K562 (cell line): ENCODE data around the gene KCNK7. TPM values are rescaled to one million over a fixed set of nuclear protein-coding genes. Genes with fewer than 3 reads are reported as not detected.

Experiments used
- BRD4 ChIP-seq: fragments of 200-600 bp; sonication (generic); IDR thresholded peaks from 2 replicates; pipeline ENCODE4 v1.6.1; 2017; ENCODE audit warnings: inconsistent platforms
- CAMTA2 ChIP-seq: fragments of 250-450 bp; sonication (Bioruptor Pico); conservative IDR thresholded peaks from 2 replicates; pipeline ENCODE4 v1.5.1; 2022
- CEBPG ChIP-seq, 3 experiments: fragments of 200-800 bp in 1 of 3; sonication (Bioruptor generic) in 1 of 3; sonication (generic) in 1 of 3; formaldehyde crosslinking in 1 of 3; IDR thresholded peaks in 2 of 3; conservative IDR thresholded peaks in 1 of 3; 2 replicates each; pipeline versions ENCODE4 v1.6.1 to v1.8.0; 2016 to 2022; ENCODE audit warnings: missing compliant biosample characterization in 2 of 3, missing genetic modification characterization in 2 of 3, mild to moderate bottlenecking in 1 of 3, missing genetic modification reagents in 1 of 3
- CHD1 ChIP-seq: fragments of 200-600 bp; sonication (generic); IDR thresholded peaks from one replicate; pipeline ENCODE4 v1.6.1; 2012; ENCODE audit warnings: mild to moderate bottlenecking, moderate library complexity, low read length, inconsistent platforms
- E2F3 ChIP-seq: fragments of 250-450 bp; sonication (Bioruptor Pico); IDR thresholded peaks from 2 replicates; pipeline ENCODE4 v1.4.0; 2020; ENCODE audit warnings: mild to moderate bottlenecking
- HMG20B ChIP-seq: fragments of 250-450 bp; sonication (Bioruptor Pico); IDR thresholded peaks from 2 replicates; pipeline ENCODE4 v1.5.0; 2021; ENCODE audit warnings: mild to moderate bottlenecking
- KDM5B ChIP-seq: fragments of 200-600 bp; sonication (generic); IDR thresholded peaks from 2 replicates; pipeline ENCODE4 v1.6.1; 2012; ENCODE audit warnings: low read depth, mild to moderate bottlenecking, moderate library complexity, low read length, control low read depth, inconsistent platforms; ENCODE audit not compliant: insufficient replicate concordance
- NFE2 ChIP-seq: IDR thresholded peaks from 2 replicates; pipeline ENCODE4 v1.6.1; 2014; ENCODE audit warnings: antibody characterized with exemption, low read depth
- POLR2A ChIP-seq: fragments of 450-650 bp; conservative IDR thresholded peaks from 2 replicates; pipeline ENCODE4 v1.6.1; 2016
- POLR2G ChIP-seq: fragments of 200-400 bp; formaldehyde crosslinking; IDR thresholded peaks from 2 replicates; pipeline ENCODE4 v1.6.1; 2017; ENCODE audit warnings: low read depth, mild to moderate bottlenecking, antibody characterized with exemption, low read length, moderate library complexity
- RAD21 ChIP-seq, 2 experiments: fragments of 250-450 bp in 1 of 2; fragments of 450-650 bp in 1 of 2; sonication (Bioruptor Pico) in 1 of 2; formaldehyde crosslinking in 1 of 2; IDR thresholded peaks in 1 of 2; conservative IDR thresholded peaks in 1 of 2; 2 replicates each; pipeline versions ENCODE4 v1.4.0 to v1.8.0; 2020 to 2022; ENCODE audit warnings: mild to moderate bottlenecking in 2 of 2, moderate library complexity in 1 of 2
- RBM14 ChIP-seq: fragments of 200-400 bp; formaldehyde crosslinking; IDR thresholded peaks from 2 replicates; pipeline ENCODE4 v1.6.1; 2018; ENCODE audit warnings: low read depth, mild to moderate bottlenecking, low read length, moderate library complexity, borderline replicate concordance; ENCODE audit not compliant: insufficient read depth
- ZNF384 ChIP-seq: IDR thresholded peaks from 2 replicates; pipeline ENCODE4 v1.6.1; 2012; ENCODE audit warnings: low read depth, low read length, improper control_type of control experiment
- ZNF77 ChIP-seq: fragments of 250-450 bp; sonication (Bioruptor Pico); IDR thresholded peaks from 2 replicates; pipeline ENCODE4 v1.5.0; 2020
- polyA plus RNA-seq, 8 experiments: library from polyadenylated mRNA; depleted of rRNA in 4 of 8; stranded (reverse) in 5 of 8; unstranded in 3 of 8; fragments of >200 nt; fragmentation: Nextera tagmentation in 2 of 8; fragmentation: Illumina TruSeq in 1 of 8; extraction: Ambion mirVana in 2 of 8; extraction: Trizol in 1 of 8; gene quantifications; 2 replicates each; pipeline versions ENCODE4 v1.2.1 to v1.2.3, GENCODE V29; 2011 to 2014; ENCODE audit warnings: inconsistent platforms in 1 of 8, missing spikeins in 1 of 8
- total RNA-seq, 7 experiments: library from RNA; depleted of rRNA in 6 of 7; stranded (reverse); fragments of >200 nt in 6 of 7; fragmentation: Illumina TruSeq in 2 of 7; extraction: Trizol in 2 of 7; gene quantifications; 2 replicates each; pipeline versions ENCODE4 v1.2.1 to v1.2.3, GENCODE V29; 2011 to 2021; ENCODE audit warnings: low replicate concordance in 1 of 7
- TF ChIP-seq, protein P1 (sequence below): sonication (generic); formaldehyde crosslinking; IDR thresholded peaks from 2 replicates; pipeline ENCODE4 v1.8.1; 2023; ENCODE audit warnings: mild to moderate bottlenecking, missing genetic modification reagents
- TF ChIP-seq, protein P2 (sequence below): sonication (generic); formaldehyde crosslinking; IDR thresholded peaks from 2 replicates; pipeline ENCODE4 v1.9.0; 2022; ENCODE audit warnings: mild to moderate bottlenecking, missing genetic modification reagents
- TF ChIP-seq, protein P3 (sequence below), 3 experiments: IDR thresholded peaks in 2 of 3; conservative IDR thresholded peaks in 1 of 3; 2 replicates each; pipeline ENCODE4 v1.5.1; 2011 to 2012; ENCODE audit warnings: low read length in 3 of 3, mild to moderate bottlenecking in 3 of 3, control low read depth in 2 of 3, improper control_type of control experiment in 1 of 3, inconsistent platforms in 1 of 3, low read depth in 1 of 3, mixed read lengths in 1 of 3, moderate library complexity in 1 of 3; ENCODE audit not compliant: insufficient read depth in 2 of 3
- TF ChIP-seq, protein P4 (sequence below): fragments of 450-650 bp; IDR thresholded peaks from 2 replicates; pipeline ENCODE4 v1.6.1; 2016; ENCODE audit warnings: antibody characterized with exemption
- TF ChIP-seq, protein P5 (sequence below): sonication (generic); formaldehyde crosslinking; IDR thresholded peaks from 2 replicates; pipeline ENCODE4 v1.8.0; 2022; ENCODE audit warnings: missing genetic modification reagents, mild to moderate bottlenecking, moderate library complexity, borderline replicate concordance

KCNK7 gene
- total and polyA plus RNA-seq, 9 of the 15 experiments (the other 6 are each of a cell fraction or from before 2014, with no cell fraction given): 0.07 to 0.40 TPM; not detected in 7

DNA sequence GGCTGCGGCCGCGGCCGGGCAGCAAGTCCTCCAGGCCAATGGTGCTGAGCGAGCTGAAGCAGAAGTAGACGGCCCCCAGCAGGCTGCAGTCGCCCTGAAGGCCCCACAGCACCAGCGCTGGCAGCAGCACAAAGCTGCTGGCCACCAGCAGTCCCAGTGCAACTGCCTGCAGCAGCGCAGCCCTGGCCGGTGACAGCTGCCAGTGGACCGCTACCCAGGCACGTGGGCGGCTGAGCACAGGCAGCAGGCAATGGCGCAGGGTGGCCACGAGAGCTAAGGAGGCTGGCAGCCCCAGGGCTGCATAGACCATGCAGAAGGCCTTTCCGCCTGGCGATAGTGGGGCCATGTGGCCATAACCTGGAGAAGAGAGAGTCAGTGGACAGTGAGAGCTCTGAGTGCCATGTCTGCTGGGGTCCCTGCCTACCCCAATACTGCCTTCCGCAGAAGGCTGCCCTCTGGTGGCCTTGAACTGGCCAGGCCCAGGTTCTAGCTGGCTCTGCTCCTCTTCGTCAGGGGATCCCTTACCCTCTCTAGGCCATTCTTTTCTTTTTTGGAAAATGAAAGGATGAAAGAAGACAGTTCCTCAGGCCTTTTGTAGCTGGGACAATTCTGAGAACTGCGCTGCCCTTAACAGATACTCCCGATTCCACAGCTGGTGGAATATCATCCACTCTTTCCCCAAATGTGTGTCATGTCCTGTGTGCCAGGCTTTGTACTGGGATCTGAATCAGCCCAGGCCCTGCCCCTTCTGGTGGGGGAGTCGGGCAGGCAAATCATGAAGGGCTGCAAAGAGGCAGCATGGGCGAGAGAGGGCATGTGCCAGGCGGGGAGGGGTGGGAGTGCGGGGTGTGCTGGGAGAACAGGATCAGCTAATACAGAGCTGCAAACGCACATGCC, 1.8 kb downstream of the KCNK7 start (continued):
- TF ChIP-seq, protein P1, sequence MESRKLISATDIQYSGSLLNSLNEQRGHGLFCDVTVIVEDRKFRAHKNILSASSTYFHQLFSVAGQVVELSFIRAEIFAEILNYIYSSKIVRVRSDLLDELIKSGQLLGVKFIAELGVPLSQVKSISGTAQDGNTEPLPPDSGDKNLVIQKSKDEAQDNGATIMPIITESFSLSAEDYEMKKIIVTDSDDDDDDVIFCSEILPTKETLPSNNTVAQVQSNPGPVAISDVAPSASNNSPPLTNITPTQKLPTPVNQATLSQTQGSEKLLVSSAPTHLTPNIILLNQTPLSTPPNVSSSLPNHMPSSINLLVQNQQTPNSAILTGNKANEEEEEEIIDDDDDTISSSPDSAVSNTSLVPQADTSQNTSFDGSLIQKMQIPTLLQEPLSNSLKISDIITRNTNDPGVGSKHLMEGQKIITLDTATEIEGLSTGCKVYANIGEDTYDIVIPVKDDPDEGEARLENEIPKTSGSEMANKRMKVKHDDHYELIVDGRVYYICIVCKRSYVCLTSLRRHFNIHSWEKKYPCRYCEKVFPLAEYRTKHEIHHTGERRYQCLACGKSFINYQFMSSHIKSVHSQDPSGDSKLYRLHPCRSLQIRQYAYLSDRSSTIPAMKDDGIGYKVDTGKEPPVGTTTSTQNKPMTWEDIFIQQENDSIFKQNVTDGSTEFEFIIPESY (CRISPR knock-in tag): peak; percentile 83
- TF ChIP-seq CEBPG (CRISPR knock-in tag; IDR thresholded peaks at IDR 0.05) (no peak), CEBPG (tag; conservative IDR thresholded peaks at IDR 0.05 in 1 of 2, IDR thresholded peaks at IDR 0.05 in 1 of 2) (no peak), ZNF77 (no peak), POLR2G (peak; percentile 48), E2F3 (CRISPR knock-in tag) (no peak), RBM14 (no peak), ZNF384 (no peak), KDM5B (no peak), RAD21 (CRISPR knock-in tag; conservative IDR thresholded peaks at IDR 0.05 in 1 of 2, IDR thresholded peaks at IDR 0.05 in 1 of 2) (peak; percentile 29 to 54; a peak in 3 of 4 replicates), CHD1 (no peak), POLR2A (0 out of 2 replicates have a peak, but pooled peaks have one; percentile 32), HMG20B (CRISPR knock-in tag) (no peak), CAMTA2 (CRISPR knock-in tag) (no peak), NFE2 (no peak), BRD4 (no peak)
- TF ChIP-seq, protein P2, sequence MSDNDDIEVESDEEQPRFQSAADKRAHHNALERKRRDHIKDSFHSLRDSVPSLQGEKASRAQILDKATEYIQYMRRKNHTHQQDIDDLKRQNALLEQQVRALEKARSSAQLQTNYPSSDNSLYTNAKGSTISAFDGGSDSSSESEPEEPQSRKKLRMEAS: 0 out of 2 replicates have a peak, but pooled peaks have one; percentile 20
- TF ChIP-seq, protein P3, sequence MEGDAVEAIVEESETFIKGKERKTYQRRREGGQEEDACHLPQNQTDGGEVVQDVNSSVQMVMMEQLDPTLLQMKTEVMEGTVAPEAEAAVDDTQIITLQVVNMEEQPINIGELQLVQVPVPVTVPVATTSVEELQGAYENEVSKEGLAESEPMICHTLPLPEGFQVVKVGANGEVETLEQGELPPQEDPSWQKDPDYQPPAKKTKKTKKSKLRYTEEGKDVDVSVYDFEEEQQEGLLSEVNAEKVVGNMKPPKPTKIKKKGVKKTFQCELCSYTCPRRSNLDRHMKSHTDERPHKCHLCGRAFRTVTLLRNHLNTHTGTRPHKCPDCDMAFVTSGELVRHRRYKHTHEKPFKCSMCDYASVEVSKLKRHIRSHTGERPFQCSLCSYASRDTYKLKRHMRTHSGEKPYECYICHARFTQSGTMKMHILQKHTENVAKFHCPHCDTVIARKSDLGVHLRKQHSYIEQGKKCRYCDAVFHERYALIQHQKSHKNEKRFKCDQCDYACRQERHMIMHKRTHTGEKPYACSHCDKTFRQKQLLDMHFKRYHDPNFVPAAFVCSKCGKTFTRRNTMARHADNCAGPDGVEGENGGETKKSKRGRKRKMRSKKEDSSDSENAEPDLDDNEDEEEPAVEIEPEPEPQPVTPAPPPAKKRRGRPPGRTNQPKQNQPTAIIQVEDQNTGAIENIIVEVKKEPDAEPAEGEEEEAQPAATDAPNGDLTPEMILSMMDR (IDR thresholded peaks at IDR 0.05 in 2 of 3, conservative IDR thresholded peaks at IDR 0.05 in 1 of 3; ENCODE audit: insufficient read depth in 2 of 3, low read depth in 1 of 3, low read length in 3 of 3): peak; percentile 67 to 83 (median 71)
- TF ChIP-seq, protein P4, sequence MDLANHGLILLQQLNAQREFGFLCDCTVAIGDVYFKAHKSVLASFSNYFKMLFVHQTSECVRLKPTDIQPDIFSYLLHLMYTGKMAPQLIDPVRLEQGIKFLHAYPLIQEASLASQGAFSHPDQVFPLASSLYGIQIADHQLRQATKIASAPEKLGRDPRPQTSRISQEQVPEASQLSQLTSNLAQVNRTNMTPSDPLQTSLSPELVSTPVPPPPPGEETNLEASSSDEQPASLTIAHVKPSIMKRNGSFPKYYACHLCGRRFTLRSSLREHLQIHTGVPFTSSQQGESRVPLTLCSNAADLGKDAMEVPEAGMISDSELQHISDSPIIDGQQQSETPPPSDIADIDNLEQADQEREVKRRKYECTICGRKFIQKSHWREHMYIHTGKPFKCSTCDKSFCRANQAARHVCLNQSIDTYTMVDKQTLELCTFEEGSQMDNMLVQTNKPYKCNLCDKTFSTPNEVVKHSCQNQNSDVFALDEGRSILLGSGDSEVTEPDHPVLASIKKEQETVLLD: no peak
- TF ChIP-seq, protein P5, sequence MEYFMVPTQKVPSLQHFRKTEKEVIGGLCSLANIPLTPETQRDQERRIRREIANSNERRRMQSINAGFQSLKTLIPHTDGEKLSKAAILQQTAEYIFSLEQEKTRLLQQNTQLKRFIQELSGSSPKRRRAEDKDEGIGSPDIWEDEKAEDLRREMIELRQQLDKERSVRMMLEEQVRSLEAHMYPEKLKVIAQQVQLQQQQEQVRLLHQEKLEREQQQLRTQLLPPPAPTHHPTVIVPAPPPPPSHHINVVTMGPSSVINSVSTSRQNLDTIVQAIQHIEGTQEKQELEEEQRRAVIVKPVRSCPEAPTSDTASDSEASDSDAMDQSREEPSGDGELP (CRISPR knock-in tag): 0 out of 2 replicates have a peak, but pooled peaks have one; percentile 42
